ENCODE data around the gene PCOLCE2. TPM values are rescaled to one million over a fixed set of nuclear protein-coding genes. Genes with fewer than 3 reads are reported as not detected.

PCOLCE2 gene
- total RNA-seq, 1 experiment from 2014 or later = 0.34 TPM

- Mint-ChIP-seq H3K27ac (ENCODE audit: unreplicated experiment) (no peak overlapping the region), H3K36me3 (ENCODE audit: insufficient read depth, unreplicated experiment) (no peaks in the 10 kb centered on the region), H3K27me3 (ENCODE audit: insufficient read depth, unreplicated experiment) (no peaks in the 10 kb centered on the region), H3K4me1 (ENCODE audit: low read depth, unreplicated experiment) (no peaks in the 10 kb centered on the region), H3K9me3 (ENCODE audit: unreplicated experiment) (no peaks in the 10 kb centered on the region), H3K4me3 (ENCODE audit: unreplicated experiment) (no peak overlapping the region)
- Histone ChIP-seq H3K4me3 (ENCODE audit: low read depth, low read length) (no peak overlapping the region), H3K36me3 (ENCODE audit: control insufficient read depth, insufficient read depth, low read length) (peaks cover 1% of the 10 kb centered on the region; the same call in 1 of the 2 replicates), H3K9me3 (no peaks in the 10 kb centered on the region), H3K27me3 (replicated peaks; ENCODE audit: control insufficient read depth, insufficient read depth, low read length) (no peaks in the 10 kb centered on the region), H3K4me1 (no peaks in the 10 kb centered on the region)
- POLR2A ChIA-PET = no interaction called here
- TF ChIP-seq, protein P1, sequence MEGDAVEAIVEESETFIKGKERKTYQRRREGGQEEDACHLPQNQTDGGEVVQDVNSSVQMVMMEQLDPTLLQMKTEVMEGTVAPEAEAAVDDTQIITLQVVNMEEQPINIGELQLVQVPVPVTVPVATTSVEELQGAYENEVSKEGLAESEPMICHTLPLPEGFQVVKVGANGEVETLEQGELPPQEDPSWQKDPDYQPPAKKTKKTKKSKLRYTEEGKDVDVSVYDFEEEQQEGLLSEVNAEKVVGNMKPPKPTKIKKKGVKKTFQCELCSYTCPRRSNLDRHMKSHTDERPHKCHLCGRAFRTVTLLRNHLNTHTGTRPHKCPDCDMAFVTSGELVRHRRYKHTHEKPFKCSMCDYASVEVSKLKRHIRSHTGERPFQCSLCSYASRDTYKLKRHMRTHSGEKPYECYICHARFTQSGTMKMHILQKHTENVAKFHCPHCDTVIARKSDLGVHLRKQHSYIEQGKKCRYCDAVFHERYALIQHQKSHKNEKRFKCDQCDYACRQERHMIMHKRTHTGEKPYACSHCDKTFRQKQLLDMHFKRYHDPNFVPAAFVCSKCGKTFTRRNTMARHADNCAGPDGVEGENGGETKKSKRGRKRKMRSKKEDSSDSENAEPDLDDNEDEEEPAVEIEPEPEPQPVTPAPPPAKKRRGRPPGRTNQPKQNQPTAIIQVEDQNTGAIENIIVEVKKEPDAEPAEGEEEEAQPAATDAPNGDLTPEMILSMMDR (IDR thresholded peaks at IDR 0.05; ENCODE audit: insufficient read depth in 1 of 2, low read depth in 1 of 2, low read length in 1 of 2, severe bottlenecking in 1 of 2, unreplicated experiment in 1 of 2) = no peak
- no peak for DNase-seq
- CTCF ChIA-PET = no interaction called here
- intact Hi-C loops (cut with micrococcal nuclease; ENCODE audit: unreplicated experiment) = no loop called here
- BruUV-seq (replicated peaks) = no TSS peak
Observed at GRCh38 chr3:142777927-142778326, 111.0 kb downstream of the PCOLCE2 start.

- no TSS peak for BruUV-seq (replicated peaks)
- ChIA-PET POLR2A (no interaction called here), CTCF (no interaction called here)
- H3K27me3 Mint-ChIP-seq (ENCODE audit: insufficient read depth, unreplicated experiment) = no peaks in the 10 kb centered on the region
- H3K4me3 Mint-ChIP-seq (ENCODE audit: unreplicated experiment) = no peak overlapping the region
- TF ChIP-seq, protein P1 (IDR thresholded peaks at IDR 0.05; ENCODE audit: insufficient read depth in 1 of 2, low read depth in 1 of 2, low read length in 1 of 2, severe bottlenecking in 1 of 2, unreplicated experiment in 1 of 2) = no peak
- peaks cover 9% of the 10 kb centered on the region for H3K9me3 Mint-ChIP-seq (ENCODE audit: unreplicated experiment)
- no peaks in the 10 kb centered on the region for H3K4me1 ChIP-seq
- no peak overlapping the region for H3K27ac Mint-ChIP-seq (ENCODE audit: unreplicated experiment)
- DNase-seq = no peak
- no peak overlapping the region for H3K4me3 ChIP-seq (ENCODE audit: low read depth, low read length)
- H3K36me3 ChIP-seq (ENCODE audit: control insufficient read depth, insufficient read depth, low read length) = no peaks in the 10 kb centered on the region
- H3K9me3 ChIP-seq = no peaks in the 10 kb centered on the region
- intact Hi-C loops (cut with micrococcal nuclease; ENCODE audit: unreplicated experiment) = no loop called here
- H3K27me3 ChIP-seq (replicated peaks; ENCODE audit: control insufficient read depth, insufficient read depth, low read length) = no peaks in the 10 kb centered on the region
- no peaks in the 10 kb centered on the region for H3K4me1 Mint-ChIP-seq (ENCODE audit: low read depth, unreplicated experiment)
- no peaks in the 10 kb centered on the region for H3K36me3 Mint-ChIP-seq (ENCODE audit: insufficient read depth, unreplicated experiment)
Observed at GRCh38 chr3:142768338-142768737, 120.5 kb downstream of the PCOLCE2 start.

Other genes starting within 250 kb of the PCOLCE2 start
- 7.9 and 8.3 TPM in 2 replicates for gene TRPC1, start 165.0 kb downstream of the PCOLCE2 start, total RNA-seq (2022)
- gene PAQR9, start 74.6 kb upstream of the PCOLCE2 start, total RNA-seq (2022) = not detected in 2 replicates
- gene U2SURP, start 112.5 kb upstream of the PCOLCE2 start, total RNA-seq (2022) = 125 and 131 TPM in 2 replicates
- gene CHST2, start 230.7 kb upstream of the PCOLCE2 start, total RNA-seq (2022) = not detected in 2 replicates

Measured in Caco-2 (cell line).